ENCODE data around the gene YAF2. TPM values are rescaled to one million over a fixed set of nuclear protein-coding genes. Genes with fewer than 3 reads are reported as not detected.
A peak's percentile ranks its signal among the peaks of the same experiment; 100 is the strongest.
"Not testable (repeated sequence)": the region's sequence is repeated elsewhere in the genome, so short reads cannot be mapped to it uniquely, and the experiment has no call there.

The YAF2 gene
- total RNA-seq, 1 donor from 2014 or later = 88.1 TPM

DNA sequence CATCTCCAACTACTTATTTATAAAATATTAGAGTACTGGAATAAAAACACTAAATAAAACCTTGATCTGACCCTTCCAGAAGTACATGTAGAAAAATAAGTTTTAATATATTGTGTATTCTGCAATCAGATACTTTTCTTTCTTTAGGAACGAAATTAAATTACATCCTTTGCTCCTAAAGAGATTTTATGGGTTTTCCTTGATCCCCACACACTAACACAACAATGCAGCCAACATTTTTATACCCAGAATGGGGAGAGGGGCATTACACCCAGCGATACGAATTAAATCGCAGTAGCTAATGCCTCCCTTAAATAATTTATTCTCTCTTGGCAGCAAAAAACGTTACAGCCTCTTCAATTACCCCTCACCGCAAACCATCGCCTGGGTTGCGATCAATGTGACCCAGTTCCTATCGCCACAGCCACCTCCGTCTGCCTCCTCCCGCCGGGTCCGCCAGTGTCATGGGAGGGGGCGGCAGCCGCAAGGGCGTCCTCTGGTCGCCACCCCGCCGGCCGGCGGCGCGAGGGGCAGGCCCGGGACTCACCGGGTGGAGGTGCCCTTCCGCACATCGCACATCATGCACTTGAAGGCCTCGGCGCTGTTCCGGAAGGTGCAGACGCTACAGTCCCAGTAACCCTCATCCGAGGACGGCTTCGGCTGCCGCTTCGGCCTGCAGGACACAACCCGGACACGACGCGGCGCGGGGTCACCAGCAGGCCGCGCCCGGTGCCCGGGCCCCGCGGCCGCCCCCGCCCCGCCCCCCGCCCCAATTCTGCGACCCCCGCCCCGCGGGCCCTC, 796 bp downstream of the YAF2 start:
- Histone ChIP-seq H3K36me3 (no peaks in the 10 kb centered on the region), H3K9me3 (replicated peaks) (no peaks in the 10 kb centered on the region), H3K4me1 (peaks cover 61% of the 10 kb centered on the region), H3K4me3 (peak overlapping the region; percentile 84), H3K27me3 (ENCODE audit: low read depth) (no peaks in the 10 kb centered on the region), H3K27ac (replicated peaks) (peak overlapping the region; percentile 98)
- peak; percentile 76 for DNase-seq
- intact Hi-C loops (cut with micrococcal nuclease) = no loop called here
- TF ChIP-seq, protein P1, sequence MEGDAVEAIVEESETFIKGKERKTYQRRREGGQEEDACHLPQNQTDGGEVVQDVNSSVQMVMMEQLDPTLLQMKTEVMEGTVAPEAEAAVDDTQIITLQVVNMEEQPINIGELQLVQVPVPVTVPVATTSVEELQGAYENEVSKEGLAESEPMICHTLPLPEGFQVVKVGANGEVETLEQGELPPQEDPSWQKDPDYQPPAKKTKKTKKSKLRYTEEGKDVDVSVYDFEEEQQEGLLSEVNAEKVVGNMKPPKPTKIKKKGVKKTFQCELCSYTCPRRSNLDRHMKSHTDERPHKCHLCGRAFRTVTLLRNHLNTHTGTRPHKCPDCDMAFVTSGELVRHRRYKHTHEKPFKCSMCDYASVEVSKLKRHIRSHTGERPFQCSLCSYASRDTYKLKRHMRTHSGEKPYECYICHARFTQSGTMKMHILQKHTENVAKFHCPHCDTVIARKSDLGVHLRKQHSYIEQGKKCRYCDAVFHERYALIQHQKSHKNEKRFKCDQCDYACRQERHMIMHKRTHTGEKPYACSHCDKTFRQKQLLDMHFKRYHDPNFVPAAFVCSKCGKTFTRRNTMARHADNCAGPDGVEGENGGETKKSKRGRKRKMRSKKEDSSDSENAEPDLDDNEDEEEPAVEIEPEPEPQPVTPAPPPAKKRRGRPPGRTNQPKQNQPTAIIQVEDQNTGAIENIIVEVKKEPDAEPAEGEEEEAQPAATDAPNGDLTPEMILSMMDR (IDR thresholded peaks at IDR 0.05; ENCODE audit: borderline replicate concordance) = peak; percentile 55

DNA sequence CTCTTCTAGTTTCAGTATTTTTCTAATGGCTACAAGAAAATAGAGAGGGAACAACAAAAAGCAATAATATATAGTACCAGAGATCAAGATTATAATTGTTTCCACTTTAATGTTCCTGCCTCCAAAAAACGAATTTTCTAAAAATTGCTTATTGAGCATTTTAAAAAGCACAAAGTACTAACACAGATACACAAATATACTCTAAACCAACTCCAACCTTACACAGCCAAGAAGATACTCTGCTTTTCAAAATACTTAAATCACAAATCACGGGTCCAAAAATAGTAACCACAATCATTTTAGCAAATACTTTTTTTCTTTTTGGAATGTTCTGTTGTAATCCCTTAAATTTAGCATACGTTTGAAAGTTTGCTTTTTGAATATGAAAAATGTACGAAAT, 2.0 kb downstream of the YAF2 start:
- no peak for DNase-seq
- TF ChIP-seq, protein P1 (IDR thresholded peaks at IDR 0.05; ENCODE audit: borderline replicate concordance) = no peak
- Histone ChIP-seq H3K4me1 (peaks cover 72% of the 10 kb centered on the region), H3K36me3 (no peaks in the 10 kb centered on the region), H3K27me3 (ENCODE audit: low read depth) (no peaks in the 10 kb centered on the region), H3K4me3 (peak overlapping the region; percentile 84), H3K9me3 (replicated peaks) (no peaks in the 10 kb centered on the region), H3K27ac (replicated peaks) (peak overlapping the region; percentile 98)
- intact Hi-C loops (cut with micrococcal nuclease) = no loop called here

DNA sequence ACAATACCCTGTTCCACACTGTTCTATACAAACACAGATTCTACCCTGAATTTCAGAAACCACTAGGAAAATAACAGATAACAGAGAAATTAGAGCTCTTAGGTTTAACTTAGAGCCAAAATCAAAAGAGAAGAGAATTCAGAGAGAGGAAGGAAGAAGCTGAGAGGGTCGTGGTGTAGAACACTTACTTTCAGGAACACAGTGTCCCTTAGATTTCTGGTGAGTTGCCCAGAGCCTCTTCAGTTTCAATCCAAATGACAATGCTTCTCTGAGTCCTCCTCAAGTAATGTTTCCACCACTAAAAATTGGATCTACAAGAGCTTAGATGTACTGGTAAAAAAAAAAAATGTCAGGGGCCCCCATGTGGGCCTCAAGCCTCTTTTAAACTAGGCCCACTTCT, 2.6 kb downstream of the YAF2 start:
- H3K4me1 ChIP-seq = peaks cover 78% of the 10 kb centered on the region
- TF ChIP-seq, protein P1 (IDR thresholded peaks at IDR 0.05; ENCODE audit: borderline replicate concordance) = no peak
- intact Hi-C loops (cut with micrococcal nuclease) = no loop called here

DNA sequence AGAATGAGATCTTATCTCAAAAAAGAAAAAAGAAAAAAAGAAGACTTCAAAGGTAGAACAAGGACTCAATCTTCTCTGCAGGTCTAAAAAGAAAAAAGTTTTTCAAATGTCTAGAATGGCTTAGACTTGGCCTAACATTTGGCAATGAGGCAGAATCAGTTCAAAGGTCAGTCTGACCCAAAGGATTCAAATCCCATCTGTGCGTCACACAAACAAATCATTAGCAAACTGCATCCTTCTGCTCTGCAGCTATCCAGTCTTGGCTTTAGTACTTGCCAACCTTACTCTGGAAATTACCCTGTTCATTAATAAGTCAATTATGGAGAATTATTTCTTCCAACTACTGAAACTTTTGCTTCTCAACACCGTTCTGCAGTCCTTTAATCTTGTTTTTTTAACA, 3.1 kb downstream of the YAF2 start:
- DNase-seq = no peak
- intact Hi-C loops (cut with micrococcal nuclease) = no loop called here
- Histone ChIP-seq H3K27me3 (ENCODE audit: low read depth) (no peaks in the 10 kb centered on the region), H3K4me1 (peaks cover 83% of the 10 kb centered on the region), H3K27ac (replicated peaks) (peak overlapping the region; percentile 98), H3K9me3 (replicated peaks) (no peaks in the 10 kb centered on the region), H3K4me3 (peak overlapping the region; percentile 84), H3K36me3 (no peaks in the 10 kb centered on the region)
- TF ChIP-seq, protein P1 (IDR thresholded peaks at IDR 0.05; ENCODE audit: borderline replicate concordance) = no peak

More for the DNA sequence above, 2.6 kb downstream of the YAF2 start:
- DNase-seq = no peak
- Histone ChIP-seq H3K27ac (replicated peaks) (peak overlapping the region; percentile 98), H3K9me3 (replicated peaks) (no peaks in the 10 kb centered on the region), H3K36me3 (no peaks in the 10 kb centered on the region), H3K27me3 (ENCODE audit: low read depth) (no peaks in the 10 kb centered on the region), H3K4me3 (peak overlapping the region; percentile 84)

DNA sequence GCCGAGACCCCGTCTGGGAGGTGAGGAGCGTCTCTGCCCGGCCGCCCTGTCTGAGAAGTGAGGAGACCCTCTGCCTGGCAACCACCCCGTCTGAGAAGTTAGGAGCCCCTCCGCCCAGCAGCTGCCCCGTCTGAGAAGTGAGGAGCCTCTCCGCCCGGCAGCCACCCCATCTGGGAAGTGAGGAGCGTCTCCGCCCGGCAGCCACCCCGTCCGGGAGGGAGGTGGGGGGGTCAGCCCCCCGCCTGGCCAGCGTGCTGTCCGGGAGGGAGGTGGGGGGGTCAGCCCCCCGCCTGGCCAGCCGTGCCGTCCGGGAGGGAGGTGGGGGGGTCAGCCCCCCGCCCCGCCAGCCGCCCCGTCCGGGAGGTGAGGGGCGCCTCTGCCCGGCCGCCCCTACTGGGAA, 10.5 kb downstream of the YAF2 start:
- DNase-seq = not testable (repeated sequence)

DNA sequence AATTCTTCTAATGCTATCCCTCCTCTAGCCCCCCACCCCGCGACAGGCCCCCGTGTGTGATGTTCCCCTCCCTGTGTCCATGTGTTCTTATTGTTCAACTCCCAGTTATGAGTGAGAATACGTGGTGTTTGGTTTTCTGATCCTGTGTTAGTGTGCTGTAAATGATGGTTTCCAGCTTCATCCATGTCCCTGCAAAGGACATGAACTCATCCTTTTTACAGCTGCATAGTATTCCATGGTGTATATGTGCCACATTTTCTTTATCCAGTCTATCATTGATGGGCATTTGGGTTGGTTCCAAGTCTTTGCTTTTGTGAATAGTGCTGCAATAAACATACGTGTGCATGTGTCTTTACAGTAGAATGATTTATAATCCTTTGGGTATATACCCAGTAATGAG, 13.5 kb downstream of the YAF2 start:
- H3K27ac ChIP-seq (replicated peaks); H3K4me3 ChIP-seq; H3K9me3 ChIP-seq (replicated peaks); intact Hi-C loops (cut with micrococcal nuclease); H3K27me3 ChIP-seq (ENCODE audit: low read depth); DNase-seq: not testable (repeated sequence)
- peaks cover 34% of the 10 kb centered on the region for H3K4me1 ChIP-seq
- peaks cover 13% of the 10 kb centered on the region for H3K36me3 ChIP-seq

More for the DNA sequence above, 10.5 kb downstream of the YAF2 start:
- intact Hi-C loops (cut with micrococcal nuclease); H3K27ac ChIP-seq (replicated peaks); H3K4me3 ChIP-seq; H3K27me3 ChIP-seq (ENCODE audit: low read depth); H3K9me3 ChIP-seq (replicated peaks): not testable (repeated sequence)
- H3K36me3 ChIP-seq = peaks cover 13% of the 10 kb centered on the region
- H3K4me1 ChIP-seq = peaks cover 35% of the 10 kb centered on the region
